OCI-M2 (cell line): ENCODE measurements around the gene UFC1.

Experiments used
- DNase-seq: peaks from one replicate; lab custom pipeline; 2025; ENCODE audit not compliant: unreplicated experiment; lab: John Stamatoyannopoulos, UW

The UFC1 gene

GRCh38 chr1:161168906-161169305 is 15.1 kb downstream of the UFC1 start:
- DNase-seq = no peak

GRCh38 chr1:161171191-161171590 is 17.4 kb downstream of the UFC1 start:
- no peak for DNase-seq

GRCh38 chr1:161171696-161172095 is 17.9 kb downstream of the UFC1 start:
- DNase-seq = no peak

GRCh38 chr1:161172349-161172748 is 18.6 kb downstream of the UFC1 start:
- no peak for DNase-seq

- no peak for DNase-seq
These were observed 19.1 kb downstream of the UFC1 start for GRCh38 chr1:161172776-161173376.

- DNase-seq = no peak
These were observed 19.9 kb downstream of the UFC1 start for GRCh38 chr1:161173711-161174110.

- no peak for DNase-seq
These were observed 21.1 kb downstream of the UFC1 start for GRCh38 chr1:161174911-161175310.

GRCh38 chr1:161175771-161176453 is 22.1 kb downstream of the UFC1 start:
- no peak for DNase-seq

GRCh38 chr1:161176468-161177111 is 22.8 kb downstream of the UFC1 start:
- no peak for DNase-seq

- DNase-seq = peak; percentile 78
These were observed 23.5 kb downstream of the UFC1 start, which contains the start of gene B4GALT3 for GRCh38 chr1:161177112-161177935. Gene B4GALT3, minus strand, starts transcription at chr1:161177507. Its CDS starts 1,447 bp downstream, at chr1:161176060.

GRCh38 chr1:161177936-161178244 is 24.1 kb downstream of the UFC1 start:
- DNase-seq = no peak

- DNase-seq = no peak
These were observed 25.9 kb downstream of the UFC1 start for GRCh38 chr1:161179698-161180097.

GRCh38 chr1:161180639-161181038 is 26.9 kb downstream of the UFC1 start:
- DNase-seq = no peak

- no peak for DNase-seq
These were observed 28.4 kb downstream of the UFC1 start for GRCh38 chr1:161182214-161182613.

- no peak for DNase-seq
These were observed 31.5 kb downstream of the UFC1 start for GRCh38 chr1:161185282-161185682.

- DNase-seq = no peak
These were observed 32.0 kb downstream of the UFC1 start for GRCh38 chr1:161185732-161186311.

- DNase-seq = no peak
These were observed 33.5 kb downstream of the UFC1 start for GRCh38 chr1:161187311-161187710.

- no peak for DNase-seq
These were observed 34.6 kb downstream of the UFC1 start for GRCh38 chr1:161188381-161188780.

GRCh38 chr1:161189036-161189435 is 35.3 kb downstream of the UFC1 start:
- DNase-seq = no peak

- DNase-seq = no peak
These were observed 37.3 kb downstream of the UFC1 start for GRCh38 chr1:161190962-161191521.

- DNase-seq = no peak
These were observed 38.2 kb downstream of the UFC1 start for GRCh38 chr1:161191971-161192370.
